ENCODE data around the gene DPM3.
"Not testable (repeated sequence)": the region's sequence is repeated elsewhere in the genome, so short reads cannot be mapped to it uniquely, and the experiment has no call there.

Gene DPM3

GRCh38 chr1:155175281-155175926 is 35.1 kb upstream of the DPM3 start:
- DNase-seq = peak; percentile 30

GRCh38 chr1:155174324-155175280 is 34.3 kb upstream of the DPM3 start:
- peak; percentile 42 for DNase-seq

GRCh38 chr1:155173478-155174323 is 33.4 kb upstream of the DPM3 start, which contains the start of gene TRIM46:
TSS of gene TRIM46 (plus strand) at chr1:155173849. CDS start at chr1:155173967, 118 bp downstream.
- DNase-seq = peak; percentile 66

GRCh38 chr1:155172732-155173477 is 32.6 kb upstream of the DPM3 start, which contains the start of gene KRTCAP2:
TSS of gene KRTCAP2 (minus strand) at chr1:155173304. CDS start at chr1:155173224, 80 bp downstream.
- DNase-seq = peak; percentile 94

GRCh38 chr1:155171836-155172731 is 31.8 kb upstream of the DPM3 start:
- no peak for DNase-seq

- DNase-seq = no peak
Measured at GRCh38 chr1:155170806-155171205, 30.5 kb upstream of the DPM3 start.

- no peak for DNase-seq
Measured at GRCh38 chr1:155170101-155170785, 29.9 kb upstream of the DPM3 start.

- no peak for DNase-seq
Measured at GRCh38 chr1:155169541-155169940, 29.2 kb upstream of the DPM3 start.

- DNase-seq = no peak
Measured at GRCh38 chr1:155168456-155169210, 28.3 kb upstream of the DPM3 start.

- DNase-seq = not testable (repeated sequence)
Measured at GRCh38 chr1:155168105-155168445, 27.7 kb upstream of the DPM3 start.

- DNase-seq = peak; percentile 86
Measured at GRCh38 chr1:155167166-155168104, 27.1 kb upstream of the DPM3 start.

- no peak for DNase-seq
Measured at GRCh38 chr1:155166471-155167165, 26.3 kb upstream of the DPM3 start.

- DNase-seq = no peak
Measured at GRCh38 chr1:155166051-155166470, 25.7 kb upstream of the DPM3 start.

GRCh38 chr1:155164625-155165024 is 24.3 kb upstream of the DPM3 start:
- DNase-seq = not testable (repeated sequence)

- DNase-seq = not testable (repeated sequence)
Measured at GRCh38 chr1:155163785-155164184, 23.5 kb upstream of the DPM3 start.

GRCh38 chr1:155162631-155163030 is 22.3 kb upstream of the DPM3 start:
- DNase-seq = not testable (repeated sequence)

GRCh38 chr1:155160128-155160527 is 19.8 kb upstream of the DPM3 start:
- no peak for DNase-seq

- DNase-seq = no peak
Measured at GRCh38 chr1:155158991-155159390, 18.7 kb upstream of the DPM3 start.
